SW 1271 (cell line): Measurements from ENCODE around the gene GPR84.
A peak's percentile ranks its signal among the peaks of the same experiment; 100 is the strongest.

Experiments
- DNase-seq, 2 experiments: peaks; one replicate each; lab custom pipeline; 2025; lab: John Stamatoyannopoulos, UW

GPR84 gene

GRCh38 chr12:54392485-54393206 lies 28.4 kb upstream of the GPR84 start:
- no peak for DNase-seq

- DNase-seq = no peak
Measured at GRCh38 chr12:54390668-54391551, 26.6 kb upstream of the GPR84 start.

- DNase-seq = no peak
Measured at GRCh38 chr12:54390176-54390667, 25.9 kb upstream of the GPR84 start.

GRCh38 chr12:54389607-54390175 lies 25.4 kb upstream of the GPR84 start:
- DNase-seq = no peak

- DNase-seq = no peak
Measured at GRCh38 chr12:54389134-54389508, 24.8 kb upstream of the GPR84 start.

- no peak for DNase-seq
Measured at GRCh38 chr12:54388237-54389133, 24.2 kb upstream of the GPR84 start.

GRCh38 chr12:54387114-54387467 lies 22.8 kb upstream of the GPR84 start:
- no peak for DNase-seq

- no peak for DNase-seq
Measured at GRCh38 chr12:54386403-54387113, 22.3 kb upstream of the GPR84 start.

- no peak for DNase-seq
Measured at GRCh38 chr12:54385251-54385914, 21.1 kb upstream of the GPR84 start.

- no peak for DNase-seq
Measured at GRCh38 chr12:54384591-54385041, 20.3 kb upstream of the GPR84 start, which contains the start of gene ZNF385A. TSS of gene ZNF385A (minus strand) at chr12:54384733. CDS start at chr12:54384514, 219 bp downstream.

GRCh38 chr12:54383041-54383609 lies 18.8 kb upstream of the GPR84 start:
- DNase-seq = no peak

- DNase-seq = no peak
Measured at GRCh38 chr12:54381136-54381535, 16.9 kb upstream of the GPR84 start.

- peak in 1 of 2 experiments; percentile 39 for DNase-seq
Measured at GRCh38 chr12:54379398-54380201, 15.3 kb upstream of the GPR84 start.

GRCh38 chr12:54378796-54379397 lies 14.6 kb upstream of the GPR84 start:
- no peak for DNase-seq

GRCh38 chr12:54377797-54378515 lies 13.7 kb upstream of the GPR84 start:
- DNase-seq = no peak

GRCh38 chr12:54377007-54377406 lies 12.7 kb upstream of the GPR84 start:
- no peak for DNase-seq

- no peak for DNase-seq
Measured at GRCh38 chr12:54376596-54376995, 12.3 kb upstream of the GPR84 start.

- DNase-seq = no peak
Measured at GRCh38 chr12:54375259-54375579, 10.9 kb upstream of the GPR84 start.
